ENCODE results near the gene HIGD1A. TPM values are rescaled to one million over a fixed set of nuclear protein-coding genes. Genes with fewer than 3 reads are reported as not detected.
A peak's percentile ranks its signal among the peaks of the same experiment; 100 is the strongest.

The HIGD1A gene
- total RNA-seq, 4 donors from 2014 or later: 52.3 to 239 (median 212) TPM

DNA sequence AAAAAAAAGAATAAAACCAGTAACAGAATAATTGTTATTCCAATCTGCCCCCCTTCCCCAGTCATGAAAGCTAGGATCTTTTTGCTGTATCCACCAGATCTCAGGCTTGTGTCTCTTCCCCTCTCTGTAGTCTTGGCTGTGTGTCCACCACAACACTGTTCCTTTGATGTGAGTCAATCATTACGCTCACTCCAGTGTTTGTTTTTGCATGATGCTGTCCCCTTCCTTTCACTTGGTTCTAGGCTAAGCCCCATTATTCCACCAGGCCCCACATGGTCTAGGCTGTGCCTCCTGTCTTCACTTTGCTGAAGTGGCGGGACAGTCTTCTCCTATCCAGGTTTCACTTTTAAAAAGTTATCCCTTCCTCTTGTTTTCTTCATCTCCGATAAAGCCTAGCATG lies 18.5 kb upstream of the HIGD1A start:
- Histone ChIP-seq H3K27ac (peak overlapping the region in 2 of 4 donors; percentile 49 to 66), H3K4me1 (peaks cover 5 to 62% (median 21%) of the 10 kb centered on the region in 3 donors), H3K27me3 (no peaks in the 10 kb centered on the region), H3K36me3 (no peaks in the 10 kb centered on the region), H3K9me3 (no peaks in the 10 kb centered on the region), H3K4me3 (no peak overlapping the region)
- TF ChIP-seq POLR2A (IDR thresholded peaks at IDR 0.05) (no peak), CTCF (IDR thresholded peaks at IDR 0.05) (no peak)
- intact Hi-C loops (cut with DNase I): no loop called here
- no peak for DNase-seq
- WGBS, 2 donors: 47 to 70% methylated on average over 3 of the region's 3 CpGs

DNA sequence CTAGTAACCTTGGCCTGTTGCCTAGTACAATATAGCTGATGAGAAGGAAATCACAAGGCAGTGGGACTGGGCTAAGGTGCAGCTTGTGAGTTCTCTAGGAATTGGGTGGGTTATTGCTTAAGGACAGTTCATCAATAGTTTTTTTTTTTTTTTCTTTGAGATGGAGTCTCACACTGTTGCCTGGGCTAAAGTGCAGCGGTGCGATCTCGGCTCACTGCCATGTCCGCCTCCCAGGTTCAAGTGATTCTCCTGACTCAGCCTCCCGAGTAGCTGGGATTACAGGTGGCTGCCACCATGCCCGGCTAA lies 16.4 kb upstream of the HIGD1A start:
- no peaks in the 10 kb centered on the region for H3K36me3 ChIP-seq
- WGBS, 2 donors: 80 to 92% methylated on average over 6 of the region's 6 CpGs
- H3K4me3 ChIP-seq: no peak overlapping the region
- H3K27ac ChIP-seq: peak overlapping the region in 2 of 4 donors; percentile 56 to 72
- DNase-seq: no peak
- H3K27me3 ChIP-seq: no peaks in the 10 kb centered on the region
- intact Hi-C loops (cut with DNase I): no loop called here
- no peak for TF ChIP-seq POLR2A (IDR thresholded peaks at IDR 0.05)
- H3K4me1 ChIP-seq: peaks cover 8 to 51% (median 11%) of the 10 kb centered on the region in 3 donors
- no peaks in the 10 kb centered on the region for H3K9me3 ChIP-seq

DNA sequence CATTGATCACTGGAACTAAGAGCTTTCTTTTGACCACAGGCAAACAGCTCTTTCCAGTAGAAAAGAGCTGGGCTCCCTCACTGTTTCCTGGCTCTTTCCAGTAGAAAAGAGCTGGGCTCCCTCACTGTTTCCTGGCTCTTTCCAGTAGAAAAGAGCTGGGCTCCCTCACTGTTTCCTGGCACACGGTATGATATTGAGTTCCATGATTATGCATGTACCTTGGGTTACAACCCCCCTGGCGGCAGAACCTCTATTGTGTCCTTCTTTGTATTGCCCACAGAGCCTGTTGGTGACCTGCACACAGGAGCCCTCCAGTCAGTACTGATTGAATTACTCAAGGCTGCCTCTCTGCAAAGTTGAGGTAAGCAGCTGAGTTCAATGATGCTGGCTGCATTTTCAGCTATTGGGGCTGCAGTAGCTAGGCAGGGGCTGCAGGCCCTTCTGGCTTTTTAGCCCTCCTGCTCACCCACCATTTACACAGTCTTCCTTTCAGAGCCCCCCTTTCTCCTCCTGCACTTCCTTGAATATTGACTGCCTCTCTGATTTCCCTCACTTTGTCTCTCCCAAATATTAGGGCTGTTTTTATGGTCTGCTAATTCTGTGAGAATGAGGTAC lies 15.2 kb upstream of the HIGD1A start:
- intact Hi-C loops (cut with DNase I): no loop called here

DNA sequence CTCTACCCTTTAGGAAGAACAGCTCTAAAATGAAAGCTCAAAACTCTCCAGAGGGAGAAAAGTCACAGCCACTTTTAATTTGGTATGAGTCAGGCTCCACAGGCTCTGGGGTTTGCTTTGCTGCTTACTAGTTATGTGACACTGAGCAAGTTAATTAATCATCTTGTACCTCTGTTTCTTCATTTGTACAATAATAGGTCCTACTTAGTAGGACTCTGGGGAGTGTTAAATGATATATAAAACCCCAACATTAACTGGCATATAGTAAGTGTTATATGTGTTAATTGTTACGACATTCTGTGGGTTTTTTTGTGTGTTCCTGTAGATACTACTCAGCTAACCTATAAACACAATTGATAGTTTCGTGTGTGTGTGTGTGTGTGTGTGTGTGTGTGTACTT lies 11.5 kb upstream of the HIGD1A start:
- intact Hi-C loops (cut with DNase I): no loop called here
- 61 to 75% methylated on average over 2 of the region's 2 CpGs for WGBS, 2 donors
- no peak for TF ChIP-seq CTCF (IDR thresholded peaks at IDR 0.05)
- no peak for TF ChIP-seq POLR2A (IDR thresholded peaks at IDR 0.05)
- H3K4me1 ChIP-seq: peaks cover 9 to 43% (median 13%) of the 10 kb centered on the region in 3 donors
- no peak for DNase-seq
- no peaks in the 10 kb centered on the region for H3K9me3 ChIP-seq
- no peak overlapping the region for H3K4me3 ChIP-seq
- H3K36me3 ChIP-seq: no peaks in the 10 kb centered on the region
- peak overlapping the region; percentile 64 to 82 (median 70) for H3K27ac ChIP-seq
- H3K27me3 ChIP-seq: no peaks in the 10 kb centered on the region

More for the DNA sequence above, 15.2 kb upstream of the HIGD1A start:
- Histone ChIP-seq H3K27me3 (no peaks in the 10 kb centered on the region), H3K27ac (peak overlapping the region in 3 of 4 donors; percentile 41 to 72 (median 54)), H3K36me3 (no peaks in the 10 kb centered on the region), H3K4me3 (no peak overlapping the region), H3K9me3 (no peaks in the 10 kb centered on the region), H3K4me1 (peaks cover 13 to 60% (median 16%) of the 10 kb centered on the region in 3 donors)
- DNase-seq: no peak
- no peak for TF ChIP-seq POLR2A (IDR thresholded peaks at IDR 0.05)
- TF ChIP-seq CTCF (IDR thresholded peaks at IDR 0.05): no peak
- WGBS, 2 donors: 40 to 71% methylated on average over 1 to 2 of the region's 2 CpGs

- DNase-seq: no peak
- H3K36me3 ChIP-seq: no peaks in the 10 kb centered on the region
- TF ChIP-seq CTCF (IDR thresholded peaks at IDR 0.05) (no peak), POLR2A (IDR thresholded peaks at IDR 0.05) (no peak)
- H3K4me1 ChIP-seq: peaks cover 9 to 35% (median 13%) of the 10 kb centered on the region in 3 donors
- intact Hi-C loops (cut with DNase I): no loop called here
- peak overlapping the region; percentile 64 to 82 (median 70) for H3K27ac ChIP-seq
- WGBS, 2 donors: 17 to 25% methylated on average over 2 of the region's 2 CpGs
- H3K4me3 ChIP-seq: no peak overlapping the region
- no peaks in the 10 kb centered on the region for H3K27me3 ChIP-seq
- H3K9me3 ChIP-seq: no peaks in the 10 kb centered on the region
Measured at GRCh38 chr3:42814914-42815507, 10.7 kb upstream of the HIGD1A start.

All from esophagus squamous epithelium (tissue), 5 donors.